ENCODE results near the gene DNAH11.

GRCh38 chr7:21603972-21604749 is 61.3 kb downstream of the DNAH11 start:
- no peak for TF ChIP-seq CTCF (conservative IDR thresholded peaks at IDR 0.05; ENCODE audit: low read depth, low read length)
- no peak for TF ChIP-seq EZH2 (IDR thresholded peaks at IDR 0.05; ENCODE audit: borderline replicate concordance, low read depth, low read length, poor library complexity, severe bottlenecking)
